ENCODE measurements around the gene SFXN4.

- TF ChIP-seq EZH2 (IDR thresholded peaks at IDR 0.05) (no peak), POLR2AphosphoS5 (IDR thresholded peaks at IDR 0.05; ENCODE audit: borderline replicate concordance, low read depth, low read length) (no peak)
Measured at GRCh38 chr10:119140603-119141245, 24.8 kb downstream of the SFXN4 start.

All from SK-N-MC (cell line).